Chondrocyte (in vitro differentiated cells): ENCODE data around the gene DIP2C. TPM values are rescaled to one million over a fixed set of nuclear protein-coding genes. Genes with fewer than 3 reads are reported as not detected.

Experiments
- DNase-seq: peaks from one replicate; pipeline ENCODE4 v3.0.0; 2021; ENCODE audit warnings: mixed read lengths, low spot score
- H3K27ac Mint-ChIP-seq: one replicate; pipeline ENCODE4 v1.8.0; 2021; ENCODE audit warnings: mild to moderate bottlenecking, moderate library complexity, mixed read lengths; ENCODE audit not compliant: unreplicated experiment
- H3K27me3 Mint-ChIP-seq: 2 replicates; pipeline ENCODE4 v1.8.0; 2021; ENCODE audit warnings: low read depth, mixed read lengths
- H3K36me3 Mint-ChIP-seq: 2 replicates; pipeline ENCODE4 v1.8.0; 2021; ENCODE audit warnings: low read depth, mixed read lengths
- H3K4me1 Mint-ChIP-seq: 2 replicates; pipeline ENCODE4 v1.8.0; 2021; ENCODE audit warnings: low read depth, mild to moderate bottlenecking, mixed read lengths
- H3K4me3 Mint-ChIP-seq: one replicate; pipeline ENCODE4 v1.8.0; 2021; ENCODE audit warnings: mild to moderate bottlenecking, moderate library complexity, mixed read lengths; ENCODE audit not compliant: unreplicated experiment
- H3K9me3 Mint-ChIP-seq: 2 replicates; pipeline ENCODE4 v1.8.0; 2021; ENCODE audit warnings: low read depth, mixed read lengths
- CTCF ChIP-seq: fragments of 200-600 bp; sonication (generic); IDR thresholded peaks from 2 replicates; pipeline ENCODE4 v1.5.0; 2021; ENCODE audit warnings: antibody characterized with exemption, mild to moderate bottlenecking, moderate library complexity
- total RNA-seq: library from RNA; stranded (reverse); gene quantifications from 3 replicates; pipeline ENCODE4 v1.2.1, GENCODE V29; 2021

DIP2C gene
- total RNA-seq, 1 donor from 2014 or later, result 47.9 TPM

- H3K9me3 Mint-ChIP-seq, result no peaks in the 10 kb centered on the region
- peaks cover 9% of the 10 kb centered on the region for H3K4me1 Mint-ChIP-seq
- no peak overlapping the region for H3K27ac Mint-ChIP-seq
- H3K27me3 Mint-ChIP-seq, result no peaks in the 10 kb centered on the region
- TF ChIP-seq CTCF, result no peak
- H3K36me3 Mint-ChIP-seq, result peaks cover 19% of the 10 kb centered on the region
- DNase-seq, result no peak
- H3K4me3 Mint-ChIP-seq, result no peak overlapping the region
Measured at GRCh38 chr10:475709-476454, 213.6 kb downstream of the DIP2C start.

GRCh38 chr10:474946-475345 is 214.5 kb downstream of the DIP2C start:
- peaks cover 8% of the 10 kb centered on the region for H3K4me1 Mint-ChIP-seq
- H3K27me3 Mint-ChIP-seq, result no peaks in the 10 kb centered on the region
- peaks cover 23% of the 10 kb centered on the region for H3K36me3 Mint-ChIP-seq
- H3K27ac Mint-ChIP-seq, result no peak overlapping the region
- no peak for TF ChIP-seq CTCF
- H3K9me3 Mint-ChIP-seq, result no peaks in the 10 kb centered on the region
- H3K4me3 Mint-ChIP-seq, result no peak overlapping the region
- no peak for DNase-seq

GRCh38 chr10:474406-474805 is 215.1 kb downstream of the DIP2C start:
- TF ChIP-seq CTCF, result no peak

GRCh38 chr10:472241-472910 is 217.1 kb downstream of the DIP2C start:
- H3K27me3 Mint-ChIP-seq, result no peaks in the 10 kb centered on the region
- no peaks in the 10 kb centered on the region for H3K9me3 Mint-ChIP-seq
- H3K4me1 Mint-ChIP-seq, result peaks cover 8% of the 10 kb centered on the region
- no peak overlapping the region for H3K4me3 Mint-ChIP-seq
- H3K27ac Mint-ChIP-seq, result no peak overlapping the region
- DNase-seq, result no peak
- H3K36me3 Mint-ChIP-seq, result peaks cover 30% of the 10 kb centered on the region
- no peak for TF ChIP-seq CTCF

More at GRCh38 chr10:474406-474805, 215.1 kb downstream of the DIP2C start:
- H3K27me3 Mint-ChIP-seq, result no peaks in the 10 kb centered on the region
- H3K4me1 Mint-ChIP-seq, result peaks cover 8% of the 10 kb centered on the region
- H3K27ac Mint-ChIP-seq, result no peak overlapping the region
- no peak overlapping the region for H3K4me3 Mint-ChIP-seq
- H3K9me3 Mint-ChIP-seq, result no peaks in the 10 kb centered on the region
- no peak for DNase-seq
- peaks cover 27% of the 10 kb centered on the region for H3K36me3 Mint-ChIP-seq

- no peak for TF ChIP-seq CTCF
- Mint-ChIP-seq H3K27ac (no peak overlapping the region), H3K27me3 (no peaks in the 10 kb centered on the region), H3K9me3 (no peaks in the 10 kb centered on the region), H3K4me1 (no peaks in the 10 kb centered on the region), H3K4me3 (no peak overlapping the region), H3K36me3 (peaks cover 28% of the 10 kb centered on the region)
- DNase-seq, result no peak
Measured at GRCh38 chr10:470339-471003, 219.0 kb downstream of the DIP2C start.
